Liver (tissue), 9 donors: ENCODE measurements around the gene UIMC1. TPM values are rescaled to one million over a fixed set of nuclear protein-coding genes. Genes with fewer than 3 reads are reported as not detected.

ENCODE experiments used
- DNase-seq: peaks from one replicate; pipeline ENCODE4 v3.0.0-alpha.2; 2017; ENCODE audit warnings: low spot score
- H3K27ac ChIP-seq, 2 donors: one replicate each; pipeline ENCODE4 v1.7.0; 2013; ENCODE audit warnings: inconsistent platforms in 2 of 2, low read length in 2 of 2, control low read depth in 1 of 2, low read depth in 1 of 2, mild to moderate bottlenecking in 1 of 2
- H3K27me3 ChIP-seq, 4 donors: one replicate each; pipeline versions ENCODE4 v1.6.1 to v1.7.0; 2013; ENCODE audit warnings: low read length in 3 of 4, inconsistent platforms in 1 of 4, mild to moderate bottlenecking in 1 of 4, moderate library complexity in 1 of 4; ENCODE audit not compliant: control insufficient read depth in 4 of 4, insufficient read depth in 4 of 4
- H3K36me3 ChIP-seq, 4 donors: one replicate each; pipeline versions ENCODE4 v1.6.1 to v1.7.0; 2013; ENCODE audit warnings: low read length in 3 of 4, mild to moderate bottlenecking in 3 of 4, low read depth in 1 of 4, moderate library complexity in 1 of 4; ENCODE audit not compliant: control insufficient read depth in 4 of 4, insufficient read depth in 3 of 4
- H3K4me1 ChIP-seq, 4 donors: one replicate each; pipeline versions ENCODE4 v1.6.1 to v1.7.0; 2013; ENCODE audit warnings: low read length in 3 of 4, mild to moderate bottlenecking in 3 of 4, moderate library complexity in 1 of 4; ENCODE audit not compliant: control insufficient read depth in 4 of 4, insufficient read depth in 4 of 4
- H3K4me3 ChIP-seq, 3 donors: one replicate each; pipeline versions ENCODE4 v1.6.1 to v1.7.0; 2013; ENCODE audit warnings: low read length in 3 of 3, control low read depth in 1 of 3, low read depth in 1 of 3, mild to moderate bottlenecking in 1 of 3
- H3K9ac ChIP-seq, 2 donors: one replicate each; pipeline ENCODE4 v1.7.0; 2013; ENCODE audit warnings: low read length in 2 of 2, mild to moderate bottlenecking in 2 of 2, moderate library complexity in 2 of 2, control low read depth in 1 of 2, low read depth in 1 of 2
- H3K9me3 ChIP-seq, 4 donors: one replicate each; pipeline versions ENCODE4 v1.6.1 to v1.7.0; 2013; ENCODE audit warnings: low read length in 3 of 4; ENCODE audit not compliant: control insufficient read depth in 4 of 4
- EGR1 ChIP-seq, 2 donors: IDR thresholded peaks; 2 replicates each; pipeline ENCODE4 v1.6.1; 2016 to 2018; ENCODE audit warnings: antibody characterized with exemption in 2 of 2, low read depth in 2 of 2
- FOXA1 ChIP-seq: IDR thresholded peaks from 2 replicates; pipeline ENCODE4 v1.6.1; 2016; ENCODE audit warnings: antibody characterized with exemption
- FOXA2 ChIP-seq: IDR thresholded peaks from 2 replicates; pipeline ENCODE4 v1.6.1; 2016; ENCODE audit warnings: antibody characterized with exemption
- HNF4A ChIP-seq, 2 donors: conservative IDR thresholded peaks; 2 replicates each; pipeline ENCODE4 v1.6.1; 2016; ENCODE audit warnings: antibody characterized with exemption in 2 of 2, mild to moderate bottlenecking in 2 of 2
- HNF4G ChIP-seq: IDR thresholded peaks from 2 replicates; pipeline ENCODE4 v1.6.1; 2016; ENCODE audit warnings: antibody characterized with exemption
- NR2F2 ChIP-seq: IDR thresholded peaks from 2 replicates; pipeline ENCODE4 v1.6.1; 2016; ENCODE audit warnings: antibody characterized with exemption
- RAD21 ChIP-seq, 2 donors: IDR thresholded peaks; 2 replicates each; pipeline ENCODE4 v1.6.1; 2016; ENCODE audit warnings: antibody characterized with exemption in 2 of 2, mild to moderate bottlenecking in 2 of 2
- RXRA ChIP-seq, 2 donors: IDR thresholded peaks; 2 replicates each; pipeline ENCODE4 v1.6.1; 2017 to 2018; ENCODE audit warnings: antibody characterized with exemption in 2 of 2, mild to moderate bottlenecking in 1 of 2
- SP1 ChIP-seq: IDR thresholded peaks from 2 replicates; pipeline ENCODE4 v1.6.1; 2018; ENCODE audit warnings: antibody characterized with exemption, mild to moderate bottlenecking
- TAF1 ChIP-seq: conservative IDR thresholded peaks from 2 replicates; pipeline ENCODE4 v1.6.1; 2016; ENCODE audit warnings: antibody characterized with exemption, mild to moderate bottlenecking
- WGBS: extraction: QIAGEN DNeasy Blood & Tissue Kit; methylation state at CpG from one replicate; pipeline ENCODE4 v1.1.7; 2013; 5-methylcytosine and 5-hydroxymethylcytosine counted together
- polyA plus RNA-seq, 2 donors: library from polyadenylated mRNA; stranded (reverse) in 1 of 2; unstranded in 1 of 2; fragments of 200-250 nt in 1 of 2; fragments of >200 nt in 1 of 2; fragmentation: Nextera tagmentation in 1 of 2; extraction: Ambion mirVana in 1 of 2; gene quantifications; one replicate each; pipeline versions ENCODE4 v1.2.1 to v1.2.3, GENCODE V29; 2013 to 2015
- total RNA-seq, 2 donors: library from RNA; depleted of rRNA; stranded (reverse); fragments of >200 nt; gene quantifications; one replicate each; pipeline ENCODE4 v1.2.3, GENCODE V29; 2014
- TF ChIP-seq, protein P1 (sequence below): IDR thresholded peaks from 2 replicates; pipeline ENCODE4 v1.6.1; 2016; ENCODE audit warnings: antibody characterized with exemption
- TF ChIP-seq, protein P2 (sequence below): fragments of 150-350 bp; IDR thresholded peaks from 2 replicates; pipeline ENCODE4 v1.5.1; 2017; ENCODE audit warnings: improper control_type of control experiment, low read depth, low read length; ENCODE audit not compliant: missing input control
- TF ChIP-seq, protein P3 (sequence below): IDR thresholded peaks from 2 replicates; pipeline ENCODE4 v1.6.1; 2016; ENCODE audit warnings: antibody characterized with exemption
- TF ChIP-seq, protein P4 (sequence below): IDR thresholded peaks from 2 replicates; pipeline ENCODE4 v1.6.1; 2016; ENCODE audit warnings: antibody characterized with exemption
- donor health status: healthy.
- donor health status: healthy.
- donor health status: healthy.
- donor health status: healthy.
- donor health status: healthy.

The UIMC1 gene
- total and polyA plus RNA-seq, 4 donors, result 5.9 to 26.0 (median 11.7) TPM

DNA sequence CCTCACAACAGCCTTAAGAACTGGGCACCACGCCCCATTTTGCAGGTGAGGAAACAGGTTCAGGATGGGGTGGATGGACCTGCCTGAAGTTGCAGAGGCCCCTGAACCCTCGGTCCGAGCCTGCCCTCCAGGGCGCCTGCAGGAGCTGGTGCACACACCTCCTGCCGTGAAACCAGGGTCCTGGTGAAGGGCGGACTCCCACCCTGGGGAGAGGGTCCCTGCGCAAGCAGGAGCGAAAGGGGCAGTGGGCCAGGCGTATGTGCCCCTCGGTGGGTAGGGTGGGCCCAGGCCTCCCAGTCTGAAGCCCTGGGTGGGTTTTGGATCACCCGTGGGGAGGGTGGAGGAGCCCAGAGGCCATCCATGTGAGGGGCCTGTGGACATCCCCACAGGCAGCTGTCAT lies 145.3 kb downstream of the UIMC1 start:
- H3K27me3 ChIP-seq, result peaks cover 0 to 9% (median 0%) of the 10 kb centered on the region in 4 donors
- no peak for TF ChIP-seq HNF4A (conservative IDR thresholded peaks at IDR 0.05)
- TF ChIP-seq RXRA (IDR thresholded peaks at IDR 0.05), result no peak
- TF ChIP-seq HNF4G, result no peak
- TF ChIP-seq SP1, result no peak
- TF ChIP-seq RAD21 (IDR thresholded peaks at IDR 0.05), result no peak
- TF ChIP-seq FOXA1, result no peak
- no peak for TF ChIP-seq NR2F2
- no peak for TF ChIP-seq FOXA2
- TF ChIP-seq, protein P1, sequence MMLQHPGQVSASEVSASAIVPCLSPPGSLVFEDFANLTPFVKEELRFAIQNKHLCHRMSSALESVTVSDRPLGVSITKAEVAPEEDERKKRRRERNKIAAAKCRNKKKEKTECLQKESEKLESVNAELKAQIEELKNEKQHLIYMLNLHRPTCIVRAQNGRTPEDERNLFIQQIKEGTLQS, result no peak
- TF ChIP-seq, protein P2, sequence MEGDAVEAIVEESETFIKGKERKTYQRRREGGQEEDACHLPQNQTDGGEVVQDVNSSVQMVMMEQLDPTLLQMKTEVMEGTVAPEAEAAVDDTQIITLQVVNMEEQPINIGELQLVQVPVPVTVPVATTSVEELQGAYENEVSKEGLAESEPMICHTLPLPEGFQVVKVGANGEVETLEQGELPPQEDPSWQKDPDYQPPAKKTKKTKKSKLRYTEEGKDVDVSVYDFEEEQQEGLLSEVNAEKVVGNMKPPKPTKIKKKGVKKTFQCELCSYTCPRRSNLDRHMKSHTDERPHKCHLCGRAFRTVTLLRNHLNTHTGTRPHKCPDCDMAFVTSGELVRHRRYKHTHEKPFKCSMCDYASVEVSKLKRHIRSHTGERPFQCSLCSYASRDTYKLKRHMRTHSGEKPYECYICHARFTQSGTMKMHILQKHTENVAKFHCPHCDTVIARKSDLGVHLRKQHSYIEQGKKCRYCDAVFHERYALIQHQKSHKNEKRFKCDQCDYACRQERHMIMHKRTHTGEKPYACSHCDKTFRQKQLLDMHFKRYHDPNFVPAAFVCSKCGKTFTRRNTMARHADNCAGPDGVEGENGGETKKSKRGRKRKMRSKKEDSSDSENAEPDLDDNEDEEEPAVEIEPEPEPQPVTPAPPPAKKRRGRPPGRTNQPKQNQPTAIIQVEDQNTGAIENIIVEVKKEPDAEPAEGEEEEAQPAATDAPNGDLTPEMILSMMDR, result no peak
- no peak for TF ChIP-seq TAF1
- TF ChIP-seq, protein P3, sequence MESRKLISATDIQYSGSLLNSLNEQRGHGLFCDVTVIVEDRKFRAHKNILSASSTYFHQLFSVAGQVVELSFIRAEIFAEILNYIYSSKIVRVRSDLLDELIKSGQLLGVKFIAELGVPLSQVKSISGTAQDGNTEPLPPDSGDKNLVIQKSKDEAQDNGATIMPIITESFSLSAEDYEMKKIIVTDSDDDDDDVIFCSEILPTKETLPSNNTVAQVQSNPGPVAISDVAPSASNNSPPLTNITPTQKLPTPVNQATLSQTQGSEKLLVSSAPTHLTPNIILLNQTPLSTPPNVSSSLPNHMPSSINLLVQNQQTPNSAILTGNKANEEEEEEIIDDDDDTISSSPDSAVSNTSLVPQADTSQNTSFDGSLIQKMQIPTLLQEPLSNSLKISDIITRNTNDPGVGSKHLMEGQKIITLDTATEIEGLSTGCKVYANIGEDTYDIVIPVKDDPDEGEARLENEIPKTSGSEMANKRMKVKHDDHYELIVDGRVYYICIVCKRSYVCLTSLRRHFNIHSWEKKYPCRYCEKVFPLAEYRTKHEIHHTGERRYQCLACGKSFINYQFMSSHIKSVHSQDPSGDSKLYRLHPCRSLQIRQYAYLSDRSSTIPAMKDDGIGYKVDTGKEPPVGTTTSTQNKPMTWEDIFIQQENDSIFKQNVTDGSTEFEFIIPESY, result no peak
- TF ChIP-seq, protein P4, sequence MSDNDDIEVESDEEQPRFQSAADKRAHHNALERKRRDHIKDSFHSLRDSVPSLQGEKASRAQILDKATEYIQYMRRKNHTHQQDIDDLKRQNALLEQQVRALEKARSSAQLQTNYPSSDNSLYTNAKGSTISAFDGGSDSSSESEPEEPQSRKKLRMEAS, result no peak
- no peak for DNase-seq
- H3K27ac ChIP-seq, result no peak overlapping the region
- H3K4me3 ChIP-seq, result no peak overlapping the region
- H3K9ac ChIP-seq, result no peak overlapping the region
- no peaks in the 10 kb centered on the region for H3K36me3 ChIP-seq
- 86% methylated on average over 11 of the region's 11 CpGs for WGBS
- H3K4me1 ChIP-seq, result no peaks in the 10 kb centered on the region
- no peaks in the 10 kb centered on the region for H3K9me3 ChIP-seq

DNA sequence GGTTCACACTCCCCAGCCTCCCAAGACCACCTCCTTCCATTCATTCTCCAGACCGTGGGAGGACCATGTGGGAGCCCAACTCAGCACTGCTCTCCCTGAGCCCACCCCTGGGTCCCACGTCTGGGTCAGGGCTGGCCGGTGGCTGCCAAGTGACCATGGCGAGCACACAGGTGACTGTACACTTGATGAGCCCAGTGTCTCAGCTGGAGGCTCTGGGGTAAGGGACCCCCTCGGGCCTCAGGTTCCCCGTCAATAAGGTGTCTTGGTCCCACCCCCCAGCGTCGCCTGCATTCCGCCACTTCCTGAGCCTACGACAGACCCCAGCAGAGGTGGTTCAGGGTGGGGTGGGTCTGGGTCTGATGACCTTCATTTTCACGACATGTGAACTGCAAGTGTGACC lies 146.2 kb downstream of the UIMC1 start:
- TF ChIP-seq TAF1 (no peak), HNF4A (conservative IDR thresholded peaks at IDR 0.05) (no peak), RAD21 (IDR thresholded peaks at IDR 0.05) (no peak), EGR1 (IDR thresholded peaks at IDR 0.05; ENCODE audit: low read depth in 2 of 2) (no peak)
- TF ChIP-seq, protein P3, result no peak
- peaks cover 0 to 9% (median 0%) of the 10 kb centered on the region in 4 donors for H3K27me3 ChIP-seq
- no peak overlapping the region for H3K9ac ChIP-seq
- H3K4me3 ChIP-seq, result no peak overlapping the region
- no peaks in the 10 kb centered on the region for H3K36me3 ChIP-seq
- no peaks in the 10 kb centered on the region for H3K4me1 ChIP-seq
- H3K27ac ChIP-seq, result no peak overlapping the region
- H3K9me3 ChIP-seq, result no peaks in the 10 kb centered on the region
- WGBS, result 76% methylated on average over 11 of the region's 11 CpGs
- no peak for DNase-seq
